Activated CD8-positive, alpha-beta T cell treated with anti-CD3 and anti-CD28 coated beads, Interleukin-2, amount 10 ng/mL, durations not matched to agents 7 days and 5 days (primary cell): ENCODE results near the gene SCYL3. TPM values are rescaled to one million over a fixed set of nuclear protein-coding genes. Genes with fewer than 3 reads are reported as not detected.
"Not testable (repeated sequence)": the region's sequence is repeated elsewhere in the genome, so short reads cannot be mapped to it uniquely, and the experiment has no call there.

Source experiments
- ATAC-seq: fragments of 150-1000 bp; cut with Tn5 transposase; one replicate; pipeline ENCODE4 v1.10.0; 2021; ENCODE audit warnings: moderate library complexity
- CTCF ChIA-PET: fragments of 350-600 bp; sonication (Branson Sonifier 250); formaldehyde crosslinking; loops from one replicate; lab custom pipeline; 2021; ENCODE audit warnings: antibody characterized with exemption; lab: Charles Lee
- POLR2A ChIA-PET: fragments of 350-600 bp; sonication (Branson Sonifier 250); formaldehyde crosslinking; loops from one replicate; lab custom pipeline; 2021; ENCODE audit warnings: antibody characterized with exemption; lab: Charles Lee
- DNase-seq: peaks from one replicate; pipeline ENCODE4 v3.0.0-alpha.2; 2020
- H3K27ac Mint-ChIP-seq: one replicate; pipeline ENCODE4 v1.8.0; 2021; ENCODE audit warnings: mild to moderate bottlenecking, mixed read lengths
- H3K27me3 Mint-ChIP-seq: one replicate; pipeline ENCODE4 v1.8.0; 2021; ENCODE audit warnings: low read depth, mixed read lengths
- H3K36me3 Mint-ChIP-seq: one replicate; pipeline ENCODE4 v1.8.0; 2021; ENCODE audit warnings: low read depth, mixed read lengths
- H3K4me1 Mint-ChIP-seq: one replicate; pipeline ENCODE4 v1.8.0; 2021; ENCODE audit warnings: low read depth, mixed read lengths
- H3K4me3 Mint-ChIP-seq: one replicate; pipeline ENCODE4 v1.8.0; 2021; ENCODE audit warnings: mild to moderate bottlenecking, mixed read lengths
- H3K9me3 Mint-ChIP-seq: one replicate; pipeline ENCODE4 v1.8.0; 2022; ENCODE audit warnings: mixed read lengths; ENCODE audit not compliant: insufficient read depth
- total RNA-seq, 2 experiments: library from RNA; stranded (reverse); gene quantifications; one replicate each; pipeline ENCODE4 v1.2.3, GENCODE V29; 2021

The SCYL3 gene
- total RNA-seq, 2 experiments from 2014 or later, result 14.6 to 15.1 TPM

DNA sequence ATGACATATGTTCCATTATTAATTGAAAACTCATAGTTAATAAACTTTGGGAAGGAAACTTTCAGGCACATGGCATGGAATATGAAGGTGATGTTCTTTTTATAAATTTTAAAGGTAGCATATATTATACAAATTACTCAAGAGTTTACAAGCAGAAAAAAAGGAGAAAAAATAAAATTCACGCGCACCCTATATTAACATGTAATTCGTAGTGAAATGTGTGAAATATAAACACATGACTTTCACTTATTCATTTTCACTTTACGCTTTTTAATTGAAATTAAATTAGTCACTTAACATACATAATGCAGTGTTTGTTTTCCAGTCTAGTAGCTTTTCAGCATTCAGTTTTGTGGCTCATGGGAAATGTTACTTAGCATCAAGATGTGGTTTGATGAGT, 27.4 kb upstream of the SCYL3 start:
- Mint-ChIP-seq H3K4me1 (peaks cover 7% of the 10 kb centered on the region), H3K9me3 (no peaks in the 10 kb centered on the region), H3K27me3 (no peaks in the 10 kb centered on the region), H3K36me3 (no peaks in the 10 kb centered on the region), H3K27ac (no peak overlapping the region), H3K4me3 (no peak overlapping the region)
- CTCF ChIA-PET, result no interaction called here
- ATAC-seq (no peak), DNase-seq (no peak)
- POLR2A ChIA-PET, result no interaction called here

DNA sequence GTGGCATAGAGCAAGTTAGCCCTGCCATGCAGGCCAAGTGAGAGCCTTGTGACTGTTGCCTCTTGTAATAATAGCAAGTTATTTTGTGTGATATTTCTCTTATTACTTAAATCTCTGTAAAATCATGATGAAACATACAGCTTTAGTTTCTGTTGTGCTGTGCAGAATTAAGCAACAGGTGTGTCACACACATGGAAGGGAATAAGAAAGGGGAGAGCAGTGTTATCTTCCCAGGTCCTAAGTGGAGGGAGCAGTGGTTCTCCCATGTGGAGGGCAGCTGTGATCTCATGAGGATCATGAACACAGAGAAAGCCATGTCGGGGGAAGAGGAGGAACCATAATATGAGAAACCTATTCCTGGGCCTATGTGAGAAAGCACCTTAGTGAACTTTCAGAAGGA, 25.2 kb upstream of the SCYL3 start:
- H3K9me3 Mint-ChIP-seq, result no peaks in the 10 kb centered on the region
- DNase-seq (no peak), ATAC-seq (no peak)
- CTCF ChIA-PET, result interaction anchor here (0.9 to 1.2 kb wide), 3 partner anchors 9 to 613 kb away, joined by 3 to 4 read pairs (median 3); partner anchors contain the start of gene GORAB
- H3K27ac Mint-ChIP-seq, result no peak overlapping the region
- H3K36me3 Mint-ChIP-seq, result no peaks in the 10 kb centered on the region
- POLR2A ChIA-PET, result no interaction called here
- no peaks in the 10 kb centered on the region for H3K27me3 Mint-ChIP-seq
- H3K4me1 Mint-ChIP-seq, result no peaks in the 10 kb centered on the region
- H3K4me3 Mint-ChIP-seq, result no peak overlapping the region

DNA sequence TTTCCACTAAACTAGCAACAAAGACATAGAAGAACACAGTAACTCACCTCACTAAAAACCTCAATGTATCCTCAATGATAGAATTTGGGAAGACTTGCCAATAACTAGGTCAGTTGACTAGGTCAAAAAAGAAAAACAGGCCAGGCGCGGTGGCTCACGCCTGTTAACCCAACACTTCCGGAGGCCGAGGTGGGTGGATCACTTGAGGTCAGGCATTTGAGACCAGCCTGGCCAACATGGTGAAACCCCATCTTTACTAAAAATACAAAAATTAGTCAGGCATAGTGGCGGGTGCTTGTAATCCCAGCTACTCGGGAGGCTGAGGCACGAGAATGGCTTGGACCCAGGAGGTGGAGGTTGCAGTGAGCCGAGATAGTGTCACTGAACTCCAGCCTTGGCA, 24.5 kb upstream of the SCYL3 start:
- POLR2A ChIA-PET, DNase-seq, H3K4me1 Mint-ChIP-seq, H3K27me3 Mint-ChIP-seq, H3K4me3 Mint-ChIP-seq, ATAC-seq, H3K9me3 Mint-ChIP-seq, H3K36me3 Mint-ChIP-seq, H3K27ac Mint-ChIP-seq: not testable (repeated sequence)
- CTCF ChIA-PET, result interaction anchor here (1.0 kb wide), 1 partner anchor 17 kb away, joined by 4 read pairs; no protein-coding TSS in a partner anchor

DNA sequence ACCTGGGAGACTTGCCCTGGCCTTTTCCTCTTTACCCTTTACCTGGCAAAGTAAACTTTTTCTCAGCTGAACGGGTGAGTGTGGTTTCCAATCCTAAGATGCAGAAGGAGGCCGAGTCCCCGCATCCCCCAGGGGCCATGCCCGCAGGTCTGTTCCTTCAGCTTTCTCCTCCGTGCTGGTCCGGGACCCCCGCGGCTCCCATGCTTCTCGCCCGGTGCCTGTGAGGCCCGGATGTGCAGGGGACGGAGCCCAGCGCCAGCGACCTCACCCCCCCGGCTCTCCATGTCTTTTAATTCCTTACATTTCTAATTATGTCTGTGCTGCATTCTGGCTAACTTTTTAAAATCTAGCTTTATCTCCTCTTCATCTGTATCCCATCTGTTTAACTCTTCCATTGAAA, 21.5 kb upstream of the SCYL3 start:
- ChIA-PET CTCF (interaction anchor here (0.9 kb wide), 1 partner anchor 11 kb away, joined by 3 read pairs; no protein-coding TSS in a partner anchor), POLR2A (no interaction called here)
- Mint-ChIP-seq H3K36me3 (no peaks in the 10 kb centered on the region), H3K27ac (no peak overlapping the region), H3K4me1 (peaks cover 4% of the 10 kb centered on the region), H3K9me3 (no peaks in the 10 kb centered on the region), H3K4me3 (no peak overlapping the region), H3K27me3 (no peaks in the 10 kb centered on the region)
- ATAC-seq (no peak), DNase-seq (no peak)

DNA sequence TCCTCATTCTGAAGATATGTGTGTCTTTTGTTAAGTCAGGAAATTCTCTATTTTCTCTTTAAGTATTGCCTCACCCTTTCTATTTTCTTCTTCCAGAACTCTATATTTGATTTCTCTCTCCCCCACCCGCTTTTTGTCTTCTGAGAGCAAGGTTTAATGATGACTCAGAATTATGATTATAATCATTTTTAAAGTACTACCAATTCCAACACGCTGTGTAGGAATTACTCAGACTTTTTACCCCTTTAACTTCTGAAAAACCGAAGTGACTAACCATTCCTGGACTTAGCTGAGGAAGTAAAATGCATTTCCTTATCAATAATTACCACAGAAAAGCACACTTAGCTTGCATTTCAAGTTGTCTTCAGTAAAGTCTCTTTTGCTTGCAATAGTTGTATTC, 20.8 kb upstream of the SCYL3 start:
- ATAC-seq, result no peak
- DNase-seq, result no peak
- Mint-ChIP-seq H3K36me3 (no peaks in the 10 kb centered on the region), H3K4me3 (no peak overlapping the region), H3K9me3 (no peaks in the 10 kb centered on the region), H3K27ac (no peak overlapping the region), H3K4me1 (peaks cover 4% of the 10 kb centered on the region), H3K27me3 (no peaks in the 10 kb centered on the region)
- ChIA-PET CTCF (no interaction called here), POLR2A (no interaction called here)

DNA sequence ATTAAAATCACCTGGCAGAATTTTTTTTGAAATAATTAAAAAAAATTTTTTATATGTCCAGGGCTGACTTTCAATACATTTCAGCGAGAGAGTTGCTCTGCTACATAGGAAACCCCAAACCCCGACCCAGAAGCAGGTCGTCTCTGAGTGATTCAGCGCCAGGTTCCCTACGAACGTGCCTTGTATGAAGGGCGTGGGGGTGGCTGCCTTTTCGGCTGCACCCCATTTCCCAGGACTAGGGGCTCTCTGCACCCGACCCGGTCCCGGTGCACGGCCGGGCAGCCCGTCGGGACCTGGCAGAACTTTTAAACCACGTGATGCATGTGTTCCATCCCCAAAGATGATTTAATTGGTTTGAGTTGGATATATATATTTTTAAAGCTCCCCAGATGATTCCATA, 15.8 kb upstream of the SCYL3 start:
- Mint-ChIP-seq H3K4me3 (no peak overlapping the region), H3K9me3 (no peaks in the 10 kb centered on the region), H3K36me3 (peaks cover 2% of the 10 kb centered on the region), H3K4me1 (peaks cover 20% of the 10 kb centered on the region), H3K27me3 (no peaks in the 10 kb centered on the region), H3K27ac (no peak overlapping the region)
- ChIA-PET CTCF (interaction anchor here (1.3 kb wide), 1 partner anchor 13 kb away, joined by 3 read pairs; no protein-coding TSS in a partner anchor), POLR2A (interaction anchor here (2.5 kb wide), 1 partner anchor 16 kb away, joined by 20 read pairs; the partner anchor contains the start of gene SCYL3)
- no peak for ATAC-seq
- DNase-seq, result no peak

DNA sequence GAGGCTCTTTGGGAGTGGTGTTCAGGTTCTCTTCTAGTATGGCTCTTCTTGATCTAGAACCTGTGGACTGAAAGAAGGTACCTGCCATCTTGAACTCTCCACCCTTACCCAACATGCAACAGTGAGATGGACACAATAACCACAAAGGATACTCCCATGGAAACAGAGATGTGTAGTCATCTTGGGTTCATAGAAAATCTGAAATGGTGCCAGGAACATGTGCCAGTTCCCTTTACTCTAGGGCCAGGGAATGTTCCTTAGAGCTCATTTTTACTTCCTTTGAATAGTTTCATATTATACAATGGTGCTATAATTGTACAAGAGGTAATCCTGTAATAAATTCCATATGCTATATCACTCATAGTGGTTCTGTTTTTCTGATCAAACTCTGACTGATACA, 13.2 kb upstream of the SCYL3 start:
- H3K27ac Mint-ChIP-seq, result no peak overlapping the region
- ATAC-seq, result no peak
- ChIA-PET POLR2A (interaction anchor here (0.6 to 2.5 kb wide), 2 partner anchors 14 to 19 kb away, joined by 4 to 20 read pairs; partner anchors contain the start of gene SCYL3), CTCF (no interaction called here)
- H3K4me3 Mint-ChIP-seq, result no peak overlapping the region
- H3K27me3 Mint-ChIP-seq, result peaks cover 2% of the 10 kb centered on the region
- H3K36me3 Mint-ChIP-seq, result peaks cover 2% of the 10 kb centered on the region
- DNase-seq, result no peak
- no peaks in the 10 kb centered on the region for H3K9me3 Mint-ChIP-seq
- H3K4me1 Mint-ChIP-seq, result peaks cover 34% of the 10 kb centered on the region

DNA sequence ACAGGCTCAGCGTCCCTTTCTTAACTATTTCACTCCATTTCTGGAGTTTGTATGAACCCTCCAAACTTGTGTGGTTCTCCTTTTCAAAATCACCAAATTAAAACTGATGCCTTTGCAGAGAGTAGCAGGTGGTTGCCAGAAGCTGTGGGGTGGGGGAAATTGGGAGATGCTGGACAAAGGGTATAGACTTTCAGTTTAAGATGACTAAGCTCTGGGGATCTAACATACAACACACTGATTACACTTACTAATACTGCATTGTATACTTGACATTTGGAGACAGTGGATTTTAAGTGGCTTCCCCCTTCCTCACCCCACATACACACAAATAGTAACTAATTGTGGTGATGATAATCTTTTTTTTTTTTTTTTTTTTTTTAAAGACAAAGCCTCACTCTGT, 11.1 kb upstream of the SCYL3 start:
- ATAC-seq, result no peak
- peaks cover 30% of the 10 kb centered on the region for H3K4me1 Mint-ChIP-seq

DNA sequence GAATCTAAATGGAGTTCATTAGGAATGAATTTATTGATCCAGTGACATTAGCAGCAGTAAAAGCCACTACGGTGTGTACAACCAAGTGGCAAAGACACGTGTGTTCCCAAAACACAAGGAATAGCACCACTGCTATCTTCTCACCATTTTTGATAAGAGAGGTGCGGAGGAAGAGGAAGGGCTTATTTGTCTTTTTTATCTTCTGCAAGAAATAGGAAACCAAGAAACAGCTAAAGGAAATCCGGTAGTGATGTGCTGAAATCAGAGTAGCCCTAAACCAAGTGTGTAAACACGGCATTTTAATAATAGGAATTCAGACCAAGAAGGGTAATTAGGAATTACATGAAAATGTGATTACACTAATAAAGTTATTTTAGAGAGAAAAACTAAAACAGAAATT, 9.1 kb upstream of the SCYL3 start:
- Mint-ChIP-seq H3K27ac (no peak overlapping the region), H3K36me3 (peaks cover 2% of the 10 kb centered on the region), H3K4me3 (no peak overlapping the region), H3K4me1 (peaks cover 14% of the 10 kb centered on the region), H3K9me3 (no peaks in the 10 kb centered on the region), H3K27me3 (peaks cover 23% of the 10 kb centered on the region)
- ChIA-PET POLR2A (interaction anchor here (2.5 kb wide), 1 partner anchor 9 kb away, joined by 16 read pairs; the partner anchor contains the start of gene SCYL3), CTCF (interaction anchor here (0.7 to 2.0 kb wide), 2 partner anchors 9 to 26 kb away, joined by 3 to 9 read pairs; partner anchors contain the start of gene SCYL3)
- DNase-seq (no peak), ATAC-seq (no peak)

More for the DNA sequence above, 11.1 kb upstream of the SCYL3 start:
- ChIA-PET CTCF (no interaction called here), POLR2A (no interaction called here)
- Mint-ChIP-seq H3K36me3 (peaks cover 2% of the 10 kb centered on the region), H3K27me3 (peaks cover 11% of the 10 kb centered on the region), H3K4me3 (no peak overlapping the region), H3K9me3 (no peaks in the 10 kb centered on the region), H3K27ac (no peak overlapping the region)
- no peak for DNase-seq

DNA sequence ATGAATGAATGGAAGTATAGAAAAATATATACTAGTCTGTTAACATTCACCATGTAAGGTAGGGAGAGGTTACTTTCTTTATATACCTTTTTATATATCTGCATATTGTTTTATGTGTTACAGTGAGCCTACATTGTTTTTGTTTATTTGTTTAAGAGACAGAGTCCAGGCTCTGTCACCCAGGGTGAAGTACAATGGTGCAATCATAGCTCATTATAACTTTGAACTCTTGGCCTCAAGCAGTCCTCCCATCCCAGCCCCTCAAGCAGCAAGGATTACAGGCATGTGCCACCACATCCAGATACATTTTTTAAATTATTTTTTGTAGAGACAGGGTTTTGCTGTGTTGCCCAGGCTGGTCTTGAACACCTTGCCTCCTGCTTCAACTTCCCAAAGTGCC, 7.4 kb upstream of the SCYL3 start:
- no peak for DNase-seq
- H3K27me3 Mint-ChIP-seq, result peaks cover 37% of the 10 kb centered on the region
- no peaks in the 10 kb centered on the region for H3K9me3 Mint-ChIP-seq
- no peak for ATAC-seq
- CTCF ChIA-PET, result no interaction called here
- H3K27ac Mint-ChIP-seq, result no peak overlapping the region
- H3K4me1 Mint-ChIP-seq, result peaks cover 13% of the 10 kb centered on the region
- POLR2A ChIA-PET, result interaction anchor here (2.5 kb wide), 1 partner anchor 8 kb away, joined by 16 read pairs; the partner anchor contains the start of gene SCYL3
- peaks cover 2% of the 10 kb centered on the region for H3K36me3 Mint-ChIP-seq
- H3K4me3 Mint-ChIP-seq, result no peak overlapping the region

DNA sequence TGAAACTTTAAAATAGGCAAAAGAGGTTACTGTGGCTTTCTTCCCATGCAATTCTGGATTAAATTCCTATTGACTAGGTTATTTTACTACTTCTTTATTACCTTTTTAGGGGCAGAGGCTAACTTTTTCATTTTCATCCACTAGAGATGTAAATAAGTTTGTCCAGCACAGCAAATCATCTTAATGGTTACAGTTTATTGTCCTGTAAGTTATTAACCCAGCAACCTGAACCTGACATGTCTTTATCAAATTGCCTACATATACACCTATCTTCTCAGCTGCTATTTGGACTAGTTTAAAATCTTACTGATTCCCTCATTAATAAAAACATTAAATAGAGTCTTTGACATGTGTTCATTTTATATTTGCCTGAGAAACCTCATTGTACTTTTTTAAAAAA, 6.9 kb upstream of the SCYL3 start:
- no peak for ATAC-seq
- ChIA-PET POLR2A (no interaction called here), CTCF (no interaction called here)
- peaks cover 13% of the 10 kb centered on the region for H3K4me1 Mint-ChIP-seq
- peaks cover 2% of the 10 kb centered on the region for H3K36me3 Mint-ChIP-seq
- DNase-seq, result no peak
- no peak overlapping the region for H3K4me3 Mint-ChIP-seq
- peaks cover 38% of the 10 kb centered on the region for H3K27me3 Mint-ChIP-seq
- H3K9me3 Mint-ChIP-seq, result no peaks in the 10 kb centered on the region
- H3K27ac Mint-ChIP-seq, result no peak overlapping the region

DNA sequence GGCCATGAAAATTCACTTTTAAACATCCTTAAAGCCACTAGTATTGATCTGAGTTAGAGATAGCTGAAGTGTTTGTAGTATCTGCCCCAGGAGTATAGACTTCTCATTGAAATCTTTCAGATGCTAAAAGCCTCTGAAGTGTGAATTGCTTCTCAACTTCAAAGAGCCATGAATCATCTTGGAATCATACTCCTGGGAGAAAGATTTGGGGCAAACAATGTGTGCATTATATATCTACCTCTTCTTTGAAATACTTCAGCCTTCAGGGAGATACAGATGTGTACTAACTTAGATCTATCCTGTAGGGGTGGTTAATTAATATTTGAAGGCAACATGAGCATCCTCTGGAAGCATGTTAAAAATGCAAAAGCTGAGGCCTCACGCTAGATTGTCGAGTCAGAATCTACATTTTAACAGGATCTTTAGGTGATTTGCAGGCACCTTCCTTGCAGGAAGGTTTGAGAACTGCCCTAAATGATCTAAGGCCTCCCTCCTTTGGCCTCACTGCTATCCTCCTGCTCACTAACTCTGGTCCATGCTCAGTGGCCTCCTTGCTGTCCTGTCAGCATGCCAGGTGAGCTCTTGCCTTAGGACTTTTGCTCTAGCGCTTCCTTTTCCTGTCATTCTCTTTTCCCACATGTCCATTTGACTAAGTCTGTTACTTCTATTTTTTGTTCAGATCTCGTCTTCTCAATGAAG, 6.0 kb upstream of the SCYL3 start:
- ATAC-seq, result no peak
- ChIA-PET CTCF (interaction anchor here (1.2 kb wide), 1 partner anchor 9 kb away, joined by 4 read pairs; no protein-coding TSS in a partner anchor), POLR2A (no interaction called here)
- H3K27ac Mint-ChIP-seq, result no peak overlapping the region
- H3K4me1 Mint-ChIP-seq, result peaks cover 17% of the 10 kb centered on the region
- peaks cover 38% of the 10 kb centered on the region for H3K27me3 Mint-ChIP-seq
- H3K4me3 Mint-ChIP-seq, result no peak overlapping the region
- DNase-seq, result no peak
- no peaks in the 10 kb centered on the region for H3K36me3 Mint-ChIP-seq
- no peaks in the 10 kb centered on the region for H3K9me3 Mint-ChIP-seq
